Spleen (tissue), 7 donors: ENCODE results near the gene RPTOR.

Experiments used
- POLR2A ChIP-seq, 3 donors: fragments of 450-650 bp; IDR thresholded peaks; one replicate each; pipeline ENCODE4 v1.5.1; 2017; ENCODE audit warnings: antibody characterized with exemption in 3 of 3, mild to moderate bottlenecking in 1 of 3
- POLR2AphosphoS5 ChIP-seq, 3 donors: sonication (generic); formaldehyde crosslinking; IDR thresholded peaks; one replicate each; pipeline ENCODE4 v1.5.1; 2017; ENCODE audit warnings: antibody characterized with exemption in 3 of 3
- TF ChIP-seq, protein P1 (sequence below), 11 experiments: fragments of 200-600 bp in 7 of 11; fragments of 450-650 bp in 4 of 11; sonication (generic) in 4 of 11; IDR thresholded peaks in 8 of 11; conservative IDR thresholded peaks in 3 of 11; 1 replicate in 7 of 11; 2 replicates in 4 of 11; pipeline versions ENCODE4 v1.4.0 to v1.8.0; 2016 to 2021; ENCODE audit warnings: antibody characterized with exemption in 11 of 11, inconsistent platforms in 4 of 11, mild to moderate bottlenecking in 1 of 11
- donor health status: DM: no; HTN: no; CAD: no; lungs with moderate emphysema.
- donor health status: DM: no; HTN: no; CAD: no.
- donor health status: DM: no; HTN: no; CAD: no.

DNA sequence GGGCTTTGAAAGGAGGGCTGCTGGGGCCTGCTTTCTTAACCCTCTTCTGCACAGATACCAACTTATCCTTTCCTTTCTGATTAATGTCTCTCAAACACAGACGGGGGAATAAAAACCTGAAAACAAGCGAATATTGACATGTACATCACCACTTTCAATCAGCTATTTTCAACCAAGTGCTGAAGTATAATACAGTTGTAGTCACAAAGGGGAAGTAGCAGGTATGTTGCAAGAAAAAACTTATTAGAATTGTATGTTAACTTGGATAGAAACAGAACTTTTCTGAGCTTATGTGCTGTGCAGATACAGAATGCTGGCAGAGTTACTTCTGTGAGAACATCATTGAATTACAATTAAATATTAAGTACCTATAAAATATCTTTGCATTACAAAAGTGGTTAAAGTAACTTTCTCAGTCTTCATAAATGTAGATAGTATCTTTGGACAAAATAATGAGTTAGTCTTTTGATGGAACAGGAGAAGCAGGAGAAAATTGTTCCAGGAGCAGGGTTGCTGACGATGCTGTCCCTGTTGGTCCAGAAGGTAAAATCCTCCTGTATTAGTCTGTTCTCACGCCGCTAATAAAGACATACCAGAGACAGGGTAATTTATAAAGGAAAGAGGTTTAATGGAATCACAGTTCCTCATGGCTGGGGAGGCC lies 59.5 kb downstream of the RPTOR start:
- TF ChIP-seq, protein P1, sequence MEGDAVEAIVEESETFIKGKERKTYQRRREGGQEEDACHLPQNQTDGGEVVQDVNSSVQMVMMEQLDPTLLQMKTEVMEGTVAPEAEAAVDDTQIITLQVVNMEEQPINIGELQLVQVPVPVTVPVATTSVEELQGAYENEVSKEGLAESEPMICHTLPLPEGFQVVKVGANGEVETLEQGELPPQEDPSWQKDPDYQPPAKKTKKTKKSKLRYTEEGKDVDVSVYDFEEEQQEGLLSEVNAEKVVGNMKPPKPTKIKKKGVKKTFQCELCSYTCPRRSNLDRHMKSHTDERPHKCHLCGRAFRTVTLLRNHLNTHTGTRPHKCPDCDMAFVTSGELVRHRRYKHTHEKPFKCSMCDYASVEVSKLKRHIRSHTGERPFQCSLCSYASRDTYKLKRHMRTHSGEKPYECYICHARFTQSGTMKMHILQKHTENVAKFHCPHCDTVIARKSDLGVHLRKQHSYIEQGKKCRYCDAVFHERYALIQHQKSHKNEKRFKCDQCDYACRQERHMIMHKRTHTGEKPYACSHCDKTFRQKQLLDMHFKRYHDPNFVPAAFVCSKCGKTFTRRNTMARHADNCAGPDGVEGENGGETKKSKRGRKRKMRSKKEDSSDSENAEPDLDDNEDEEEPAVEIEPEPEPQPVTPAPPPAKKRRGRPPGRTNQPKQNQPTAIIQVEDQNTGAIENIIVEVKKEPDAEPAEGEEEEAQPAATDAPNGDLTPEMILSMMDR (IDR thresholded peaks at IDR 0.05 in 8 of 11, conservative IDR thresholded peaks at IDR 0.05 in 3 of 11), result no peak
- TF ChIP-seq POLR2A (IDR thresholded peaks at IDR 0.05) (no peak), POLR2AphosphoS5 (IDR thresholded peaks at IDR 0.05) (no peak)
